MM.1S (cell line): Measurements from ENCODE around the gene RELN.

Experiments used
- DNase-seq: peaks from one replicate; pipeline ENCODE4 v3.0.0-alpha.2; 2015
- H2AFZ ChIP-seq: fragments of 300-600 bp; sonication (generic); 2 replicates; pipeline ENCODE4 v1.6.0; 2016; ENCODE audit warnings: antibody characterized with exemption, low read length
- H3F3A ChIP-seq: fragments of 300-600 bp; sonication (generic); 2 replicates; pipeline ENCODE4 v1.6.1; 2016; ENCODE audit warnings: mild to moderate bottlenecking, antibody characterized with exemption, low read length, moderate library complexity, mixed read lengths; ENCODE audit not compliant: insufficient read depth
- H3K27ac ChIP-seq: fragments of 300-600 bp; sonication (generic); 2 replicates; pipeline ENCODE4 v1.5.1; 2016; ENCODE audit warnings: mild to moderate bottlenecking, low read length
- H3K27me3 ChIP-seq: fragments of 300-600 bp; sonication (generic); replicated peaks from 2 replicates; pipeline ENCODE4 v1.6.0; 2016; ENCODE audit warnings: low read length; ENCODE audit not compliant: insufficient read depth
- H3K36me3 ChIP-seq: fragments of 300-600 bp; sonication (generic); replicated peaks from 2 replicates; pipeline ENCODE4 v1.6.1; 2016; ENCODE audit warnings: mild to moderate bottlenecking, low read length, mixed read lengths; ENCODE audit not compliant: insufficient read depth
- H3K4me1 ChIP-seq: fragments of 300-600 bp; sonication (generic); 2 replicates; pipeline ENCODE4 v1.6.1; 2016; ENCODE audit warnings: low read length, mixed read lengths
- H3K4me2 ChIP-seq: fragments of 300-600 bp; sonication (generic); 2 replicates; pipeline ENCODE4 v1.6.0; 2016; ENCODE audit warnings: low read depth, low read length
- H3K4me3 ChIP-seq: fragments of 300-600 bp; sonication (generic); 2 replicates; pipeline ENCODE4 v1.5.1; 2016; ENCODE audit warnings: low read length, mixed read lengths
- H3K79me2 ChIP-seq: fragments of 300-600 bp; sonication (generic); 2 replicates; pipeline ENCODE4 v1.6.1; 2016; ENCODE audit warnings: mixed run types, low read length, mixed read lengths
- H3K9ac ChIP-seq: fragments of 300-600 bp; sonication (generic); 2 replicates; pipeline ENCODE4 v1.6.1; 2016; ENCODE audit warnings: low read length, mixed read lengths
- H3K9me2 ChIP-seq: fragments of 300-600 bp; sonication (generic); replicated peaks from 2 replicates; pipeline ENCODE4 v1.6.1; 2016; ENCODE audit warnings: mild to moderate bottlenecking, low read length, mixed read lengths; ENCODE audit not compliant: insufficient read depth
- H3K9me3 ChIP-seq: fragments of 300-600 bp; sonication (generic); replicated peaks from 2 replicates; pipeline ENCODE4 v1.6.1; 2016; ENCODE audit warnings: mild to moderate bottlenecking, low read length, mixed read lengths; ENCODE audit not compliant: insufficient read depth
- H4K20me1 ChIP-seq: fragments of 300-600 bp; sonication (generic); 2 replicates; pipeline ENCODE4 v1.6.1; 2016; ENCODE audit warnings: mild to moderate bottlenecking, low read length, moderate library complexity, mixed read lengths; ENCODE audit not compliant: insufficient read depth
- EZH2 ChIP-seq: fragments of 300-600 bp; sonication (generic); optimal IDR thresholded peaks from 2 replicates; pipeline ENCODE3; 2017; ENCODE audit warnings: low read depth, mild to moderate bottlenecking, antibody characterized with exemption, low read length, mixed read lengths
- EZH2phosphoT487 ChIP-seq: fragments of 300-600 bp; sonication (generic); IDR thresholded peaks from 2 replicates; pipeline ENCODE4 v1.6.1; 2018; ENCODE audit warnings: antibody characterized with exemption, low read length
- TF ChIP-seq, protein P1 (sequence below): fragments of 300-600 bp; sonication (generic); IDR thresholded peaks from 2 replicates; pipeline ENCODE4 v1.5.1; 2016; ENCODE audit warnings: antibody characterized with exemption, low read length, mixed read lengths

Gene RELN

DNA sequence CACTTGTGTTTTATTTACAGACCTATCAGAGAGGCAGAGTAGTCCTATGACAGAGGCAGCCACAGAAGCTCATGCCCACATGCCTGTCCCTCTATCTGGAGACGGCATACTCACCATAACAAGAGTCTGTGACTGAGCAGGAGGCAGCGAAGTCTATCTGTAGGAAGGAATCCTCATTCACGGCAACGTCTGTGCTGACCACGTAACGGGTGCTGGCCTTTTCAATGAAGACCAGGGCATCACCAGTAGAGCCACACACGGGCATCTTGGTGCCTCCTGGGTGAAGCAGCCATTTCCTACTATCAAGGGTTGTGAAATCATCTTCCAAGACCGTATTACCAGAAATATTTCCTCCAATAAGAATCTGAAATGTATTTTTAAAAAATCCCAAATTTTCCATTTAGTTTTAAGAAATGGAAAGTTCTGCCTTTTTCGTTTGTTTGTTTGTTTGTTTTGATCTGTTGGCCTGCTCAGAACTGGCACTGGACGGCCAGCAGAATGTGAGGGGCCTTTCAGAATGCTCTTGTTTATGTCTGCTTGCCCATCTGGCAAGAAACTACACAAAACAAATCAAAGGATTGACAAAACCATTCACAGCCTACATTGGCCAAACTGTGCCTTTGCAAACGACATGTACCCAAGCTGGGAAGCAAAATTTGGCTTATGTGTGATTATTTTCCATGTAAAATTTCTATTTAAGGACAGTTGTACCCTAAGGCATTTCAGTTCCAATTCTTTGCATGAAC, 450.3 kb downstream of the RELN start:
- Histone ChIP-seq H3K79me2 (no peaks in the 10 kb centered on the region), H3K9me2 (no peaks in the 10 kb centered on the region), H3F3A (no peaks in the 10 kb centered on the region), H3K4me1 (no peaks in the 10 kb centered on the region), H3K9ac (no peak overlapping the region), H4K20me1 (no peaks in the 10 kb centered on the region), H3K4me2 (no peak overlapping the region), H3K27me3 (no peaks in the 10 kb centered on the region), H3K9me3 (no peaks in the 10 kb centered on the region), H3K4me3 (no peak overlapping the region), H3K27ac (no peak overlapping the region), H3K36me3 (no peaks in the 10 kb centered on the region), H2AFZ (no peak overlapping the region)
- TF ChIP-seq EZH2 (no peak), EZH2phosphoT487 (no peak)
- TF ChIP-seq, protein P1, sequence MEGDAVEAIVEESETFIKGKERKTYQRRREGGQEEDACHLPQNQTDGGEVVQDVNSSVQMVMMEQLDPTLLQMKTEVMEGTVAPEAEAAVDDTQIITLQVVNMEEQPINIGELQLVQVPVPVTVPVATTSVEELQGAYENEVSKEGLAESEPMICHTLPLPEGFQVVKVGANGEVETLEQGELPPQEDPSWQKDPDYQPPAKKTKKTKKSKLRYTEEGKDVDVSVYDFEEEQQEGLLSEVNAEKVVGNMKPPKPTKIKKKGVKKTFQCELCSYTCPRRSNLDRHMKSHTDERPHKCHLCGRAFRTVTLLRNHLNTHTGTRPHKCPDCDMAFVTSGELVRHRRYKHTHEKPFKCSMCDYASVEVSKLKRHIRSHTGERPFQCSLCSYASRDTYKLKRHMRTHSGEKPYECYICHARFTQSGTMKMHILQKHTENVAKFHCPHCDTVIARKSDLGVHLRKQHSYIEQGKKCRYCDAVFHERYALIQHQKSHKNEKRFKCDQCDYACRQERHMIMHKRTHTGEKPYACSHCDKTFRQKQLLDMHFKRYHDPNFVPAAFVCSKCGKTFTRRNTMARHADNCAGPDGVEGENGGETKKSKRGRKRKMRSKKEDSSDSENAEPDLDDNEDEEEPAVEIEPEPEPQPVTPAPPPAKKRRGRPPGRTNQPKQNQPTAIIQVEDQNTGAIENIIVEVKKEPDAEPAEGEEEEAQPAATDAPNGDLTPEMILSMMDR: no peak
- no peak for DNase-seq

DNA sequence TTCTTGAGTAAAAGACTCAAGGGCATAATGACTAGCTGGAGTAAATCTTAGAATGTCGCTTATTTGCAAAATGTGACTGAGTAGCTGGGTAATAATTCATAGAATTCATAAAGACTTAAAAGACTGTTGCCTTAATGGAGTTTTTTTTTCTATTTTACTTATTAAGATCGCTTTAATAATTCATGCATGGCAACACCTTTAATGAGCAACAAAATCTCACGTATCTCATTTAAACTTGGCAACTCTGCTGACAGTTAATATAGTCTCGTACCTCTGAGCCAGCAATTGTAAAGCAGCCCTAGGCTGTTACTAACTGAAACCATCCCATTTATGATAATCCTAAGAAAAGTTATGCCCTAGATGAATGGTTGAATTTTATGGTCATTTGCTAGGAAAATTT, 455.7 kb downstream of the RELN start:
- no peaks in the 10 kb centered on the region for H3K27me3 ChIP-seq
- H3K4me2 ChIP-seq: no peak overlapping the region
- H3F3A ChIP-seq: no peaks in the 10 kb centered on the region
- no peak for TF ChIP-seq EZH2
- TF ChIP-seq, protein P1: no peak
- TF ChIP-seq EZH2phosphoT487: no peak
- DNase-seq: no peak
- H3K9me2 ChIP-seq: no peaks in the 10 kb centered on the region
- H3K4me3 ChIP-seq: no peak overlapping the region
- H3K4me1 ChIP-seq: no peaks in the 10 kb centered on the region
- no peaks in the 10 kb centered on the region for H3K36me3 ChIP-seq
- no peak overlapping the region for H2AFZ ChIP-seq
- H3K79me2 ChIP-seq: no peaks in the 10 kb centered on the region
- H3K27ac ChIP-seq: no peak overlapping the region
- H3K9me3 ChIP-seq: no peaks in the 10 kb centered on the region
- H4K20me1 ChIP-seq: no peaks in the 10 kb centered on the region
- no peak overlapping the region for H3K9ac ChIP-seq

DNA sequence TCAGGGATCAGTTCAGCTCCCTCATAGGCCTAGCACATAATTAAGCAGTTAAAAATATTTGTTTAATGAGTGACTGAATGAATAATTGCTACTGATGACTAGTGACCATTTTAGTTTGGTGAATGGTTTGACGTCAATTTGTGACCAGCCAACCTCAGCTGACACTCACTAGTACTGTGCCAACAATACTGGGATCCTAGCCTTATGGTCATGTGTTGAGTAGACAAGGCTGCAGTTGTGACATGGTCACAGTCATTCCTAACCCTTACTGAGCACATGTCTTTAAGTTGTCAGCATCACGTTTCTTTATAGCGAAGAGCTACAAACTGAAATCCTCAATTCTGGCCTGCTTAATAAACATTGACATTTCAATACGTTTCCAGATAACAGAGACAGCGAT, 456.5 kb downstream of the RELN start:
- Histone ChIP-seq H3K27me3 (no peaks in the 10 kb centered on the region), H3K4me2 (no peak overlapping the region), H3K9ac (no peak overlapping the region), H3K79me2 (no peaks in the 10 kb centered on the region), H3K4me1 (no peaks in the 10 kb centered on the region), H3K27ac (no peak overlapping the region), H3K36me3 (no peaks in the 10 kb centered on the region), H2AFZ (no peak overlapping the region), H4K20me1 (no peaks in the 10 kb centered on the region), H3K4me3 (no peak overlapping the region), H3K9me2 (no peaks in the 10 kb centered on the region), H3F3A (no peaks in the 10 kb centered on the region), H3K9me3 (no peaks in the 10 kb centered on the region)
- no peak for DNase-seq
- no peak for TF ChIP-seq EZH2
- no peak for TF ChIP-seq EZH2phosphoT487
- TF ChIP-seq, protein P1: no peak
